Fibroblast of peridontal ligament (primary cell): ENCODE data around the gene TJP1.

Source experiments
- DNase-seq: peaks from one replicate; pipeline ENCODE4 v3.0.0-alpha.2; 2010; ENCODE audit errors: extremely low read depth

TJP1 gene

GRCh38 chr15:29822100-29822683 is at the start of gene TJP1:
Gene TJP1 (minus strand): TSS chr15:29822468. CDS start chr15:29822028, 440 bp downstream.
- DNase-seq, result peak; percentile 54

GRCh38 chr15:29871401-29871800 is 49.1 kb upstream of the TJP1 start:
- no peak for DNase-seq

GRCh38 chr15:29870495-29871151 is 48.4 kb upstream of the TJP1 start:
- DNase-seq, result peak; percentile 43

GRCh38 chr15:29867241-29868000 is 45.2 kb upstream of the TJP1 start:
- DNase-seq, result no peak

GRCh38 chr15:29866337-29866736 is 44.1 kb upstream of the TJP1 start:
- DNase-seq, result no peak

- DNase-seq, result no peak
These were observed 42.2 kb upstream of the TJP1 start for GRCh38 chr15:29864501-29864900.

- DNase-seq, result no peak
These were observed 41.2 kb upstream of the TJP1 start for GRCh38 chr15:29863438-29863837.

GRCh38 chr15:29862271-29862670 is 40.0 kb upstream of the TJP1 start:
- DNase-seq, result no peak

GRCh38 chr15:29860872-29861271 is 38.6 kb upstream of the TJP1 start:
- no peak for DNase-seq

GRCh38 chr15:29859973-29860715 is 37.9 kb upstream of the TJP1 start:
- peak; percentile 79 for DNase-seq

- no peak for DNase-seq
These were observed 37.0 kb upstream of the TJP1 start for GRCh38 chr15:29859293-29859692.

- no peak for DNase-seq
These were observed 35.0 kb upstream of the TJP1 start for GRCh38 chr15:29857221-29857789.

- DNase-seq, result no peak
These were observed 32.1 kb upstream of the TJP1 start for GRCh38 chr15:29854413-29854812.

- DNase-seq, result no peak
These were observed 31.1 kb upstream of the TJP1 start for GRCh38 chr15:29853211-29853987.

- no peak for DNase-seq
These were observed 29.9 kb upstream of the TJP1 start for GRCh38 chr15:29852201-29852600.

- DNase-seq, result no peak
These were observed 27.4 kb upstream of the TJP1 start for GRCh38 chr15:29849716-29850115.

- no peak for DNase-seq
These were observed 26.9 kb upstream of the TJP1 start for GRCh38 chr15:29849218-29849617.

- DNase-seq, result peak; percentile 43
These were observed 22.1 kb upstream of the TJP1 start for GRCh38 chr15:29844290-29844903.

- DNase-seq, result no peak
These were observed 20.0 kb upstream of the TJP1 start for GRCh38 chr15:29842290-29842689.

GRCh38 chr15:29840926-29841325 is 18.7 kb upstream of the TJP1 start:
- DNase-seq, result no peak

- DNase-seq, result no peak
These were observed 17.8 kb upstream of the TJP1 start for GRCh38 chr15:29840054-29840453.
